Ishikawa (cell line): Measurements from ENCODE around the gene CBLN2.

Experiments
- CREB1 ChIP-seq: IDR thresholded peaks from 2 replicates; pipeline ENCODE4 v1.6.1; 2012; ENCODE audit warnings: low read depth
- EP300 ChIP-seq: IDR thresholded peaks from 2 replicates; pipeline ENCODE4 v1.6.1; 2012; ENCODE audit warnings: borderline replicate concordance
- FOXM1 ChIP-seq: IDR thresholded peaks from 2 replicates; pipeline ENCODE4 v1.6.1; 2012; ENCODE audit warnings: low read depth, borderline replicate concordance
- REST ChIP-seq: IDR thresholded peaks from 2 replicates; pipeline ENCODE4 v1.6.1; 2012; ENCODE audit warnings: low read depth, mild to moderate bottlenecking
- TAF1 ChIP-seq: IDR thresholded peaks from 2 replicates; pipeline ENCODE4 v1.6.1; 2012; ENCODE audit warnings: low read depth, mild to moderate bottlenecking
- ZBTB7A ChIP-seq: IDR thresholded peaks from 2 replicates; pipeline ENCODE4 v1.6.1; 2012; ENCODE audit warnings: low read depth

- TF ChIP-seq EP300 (no peak), ZBTB7A (no peak), CREB1 (no peak), FOXM1 (no peak), TAF1 (no peak), REST (no peak)
Observed at GRCh38 chr18:72530622-72531021, 13.5 kb downstream of the CBLN2 start.
